Mucosa of stomach (tissue), 1 donor: Measurements from ENCODE around the gene FADS2.

Source experiments
- H3K27me3 ChIP-seq: one replicate; pipeline ENCODE4 v1.7.0; 2013; ENCODE audit warnings: mild to moderate bottlenecking, low read length; ENCODE audit not compliant: control insufficient read depth, insufficient read depth
- H3K36me3 ChIP-seq: one replicate; pipeline ENCODE4 v1.7.0; 2013; ENCODE audit warnings: low read length; ENCODE audit not compliant: control insufficient read depth, insufficient read depth
- H3K4me1 ChIP-seq: one replicate; pipeline ENCODE4 v1.7.0; 2013; ENCODE audit warnings: mild to moderate bottlenecking, low read length; ENCODE audit not compliant: control insufficient read depth, insufficient read depth
- H3K4me3 ChIP-seq: one replicate; pipeline ENCODE4 v1.7.0; 2013; ENCODE audit warnings: low read length
- H3K9ac ChIP-seq: one replicate; pipeline ENCODE4 v1.7.0; 2013; ENCODE audit warnings: mild to moderate bottlenecking, low read length, moderate library complexity
- H3K9me3 ChIP-seq: one replicate; pipeline ENCODE4 v1.7.0; 2013; ENCODE audit warnings: mild to moderate bottlenecking, low read length, moderate library complexity; ENCODE audit not compliant: control insufficient read depth
- donor health status: Pancreatic carcinoma.

The FADS2 gene

DNA sequence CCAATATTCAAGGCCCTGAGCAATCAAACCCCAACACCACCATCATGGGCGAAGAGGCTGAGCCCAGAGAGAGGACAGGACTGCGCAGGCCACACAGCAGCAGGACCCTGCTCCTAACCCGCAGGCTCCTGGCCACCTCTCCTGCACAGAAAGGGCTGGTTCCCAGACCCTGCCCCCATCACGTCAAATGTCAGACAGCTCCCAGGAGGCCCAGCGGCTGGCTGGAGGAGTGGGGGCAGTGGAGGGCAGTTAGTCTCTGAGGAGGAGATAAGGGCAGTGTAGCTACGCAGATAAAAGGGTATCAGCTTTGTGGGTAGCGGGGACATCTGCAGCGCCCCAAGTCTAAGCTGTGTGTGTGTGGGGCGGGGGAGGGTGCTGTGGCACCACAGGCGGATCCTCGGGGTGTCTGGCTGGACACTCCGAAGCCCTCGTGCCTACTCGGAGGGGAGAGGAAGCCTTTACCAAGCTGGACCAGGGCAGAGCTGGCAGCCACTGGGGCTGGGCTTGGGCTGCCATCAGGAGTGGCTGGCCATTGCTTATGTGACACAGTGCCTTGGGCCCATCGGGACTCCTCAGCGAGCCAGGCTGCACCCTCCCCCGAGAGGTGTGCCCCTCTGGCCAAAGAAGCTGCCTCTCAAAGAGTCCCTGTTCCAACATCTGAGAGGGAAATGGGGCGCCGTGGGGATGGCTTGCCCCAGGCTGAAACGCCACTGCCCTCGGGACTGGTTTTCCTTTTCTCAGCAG lies 41.8 kb downstream of the FADS2 start:
- H3K9me3 ChIP-seq, result no peaks in the 10 kb centered on the region
- H3K4me1 ChIP-seq, result no peaks in the 10 kb centered on the region
- peaks cover 5% of the 10 kb centered on the region for H3K27me3 ChIP-seq
- no peak overlapping the region for H3K4me3 ChIP-seq
- H3K9ac ChIP-seq, result no peak overlapping the region
- no peaks in the 10 kb centered on the region for H3K36me3 ChIP-seq

DNA sequence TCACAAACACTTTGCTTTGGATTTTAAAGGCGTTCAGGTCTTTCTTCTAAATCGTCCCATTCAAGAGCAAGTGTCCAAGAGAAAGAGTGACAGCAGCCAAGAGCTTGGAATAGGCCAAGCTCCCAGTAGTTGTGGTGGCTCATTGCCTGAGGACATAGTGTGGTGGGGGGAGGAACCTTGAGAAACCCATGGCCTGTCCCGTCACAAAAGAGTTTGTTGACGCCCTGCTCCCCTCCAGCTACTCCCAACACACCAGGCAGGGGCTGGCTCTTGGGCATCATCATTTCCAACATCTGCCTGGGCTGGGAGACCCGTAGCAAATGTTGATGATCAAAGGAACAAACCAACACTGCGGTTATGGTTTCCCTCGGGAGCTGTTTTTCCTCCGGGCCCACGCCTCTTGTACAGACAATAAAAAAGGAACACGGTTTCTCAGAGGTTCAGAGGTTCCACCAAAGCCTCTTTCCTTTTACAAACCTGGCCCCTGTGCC lies 42.5 kb downstream of the FADS2 start:
- Histone ChIP-seq H3K4me1 (no peaks in the 10 kb centered on the region), H3K9me3 (no peaks in the 10 kb centered on the region), H3K27me3 (peaks cover 5% of the 10 kb centered on the region), H3K4me3 (no peak overlapping the region), H3K36me3 (no peaks in the 10 kb centered on the region), H3K9ac (no peak overlapping the region)

DNA sequence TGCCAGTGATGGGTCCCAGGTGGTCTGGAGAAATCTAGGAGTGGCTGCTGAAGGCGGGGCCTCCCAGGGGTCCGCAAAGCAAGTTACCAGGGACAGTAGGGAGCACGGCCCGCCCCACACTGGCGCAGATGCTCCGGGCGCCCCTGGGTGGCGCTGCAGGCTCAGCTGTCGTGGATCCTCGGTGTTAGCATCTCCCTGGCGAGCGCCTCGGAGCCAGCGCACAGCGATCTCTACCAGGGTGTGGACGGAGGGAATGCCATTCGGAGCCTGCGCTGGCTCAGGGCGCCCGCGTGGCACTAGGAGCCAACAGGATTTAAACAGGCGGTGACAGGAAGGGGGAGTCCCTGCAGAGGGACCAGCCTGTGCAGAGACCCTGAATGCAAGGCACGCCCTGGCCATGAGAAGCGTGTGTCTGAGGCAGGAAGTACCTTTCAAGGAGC lies 43.1 kb downstream of the FADS2 start:
- Histone ChIP-seq H3K9ac (no peak overlapping the region), H3K9me3 (no peaks in the 10 kb centered on the region), H3K36me3 (no peaks in the 10 kb centered on the region), H3K4me1 (no peaks in the 10 kb centered on the region), H3K27me3 (peaks cover 5% of the 10 kb centered on the region), H3K4me3 (no peak overlapping the region)

DNA sequence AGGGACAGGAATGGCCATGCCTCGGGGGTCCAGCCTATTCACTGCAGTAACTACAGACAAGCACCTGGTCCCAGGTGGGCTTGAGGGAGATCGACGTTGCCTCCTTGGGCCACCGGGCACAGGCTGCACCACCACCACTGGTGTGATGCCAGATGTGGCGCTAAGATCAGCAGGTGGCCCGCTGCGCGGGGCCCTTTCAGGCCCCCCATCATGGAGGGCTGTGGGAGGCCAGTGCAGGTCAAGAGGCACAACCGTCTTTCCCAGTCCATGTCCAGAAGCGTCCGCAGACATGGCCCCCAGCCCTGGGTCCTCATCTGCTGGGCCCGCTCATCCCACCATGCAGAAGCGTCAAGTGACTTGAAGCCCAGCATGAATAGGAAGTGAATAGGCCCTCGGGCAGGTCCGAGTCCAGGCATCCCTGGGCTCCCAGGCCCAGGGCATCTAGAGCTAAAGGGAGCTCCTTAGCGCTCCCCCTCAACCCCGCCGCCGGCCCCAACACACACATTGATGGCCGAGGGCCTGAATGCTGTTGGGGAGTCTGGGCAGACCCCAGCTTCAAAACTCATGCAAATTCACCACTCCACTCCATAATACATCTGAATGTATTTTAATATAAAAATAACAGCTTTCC lies 45.0 kb downstream of the FADS2 start:
- Histone ChIP-seq H3K9ac (no peak overlapping the region), H3K36me3 (no peaks in the 10 kb centered on the region), H3K4me1 (no peaks in the 10 kb centered on the region), H3K27me3 (peaks cover 5% of the 10 kb centered on the region), H3K4me3 (no peak overlapping the region), H3K9me3 (no peaks in the 10 kb centered on the region)

DNA sequence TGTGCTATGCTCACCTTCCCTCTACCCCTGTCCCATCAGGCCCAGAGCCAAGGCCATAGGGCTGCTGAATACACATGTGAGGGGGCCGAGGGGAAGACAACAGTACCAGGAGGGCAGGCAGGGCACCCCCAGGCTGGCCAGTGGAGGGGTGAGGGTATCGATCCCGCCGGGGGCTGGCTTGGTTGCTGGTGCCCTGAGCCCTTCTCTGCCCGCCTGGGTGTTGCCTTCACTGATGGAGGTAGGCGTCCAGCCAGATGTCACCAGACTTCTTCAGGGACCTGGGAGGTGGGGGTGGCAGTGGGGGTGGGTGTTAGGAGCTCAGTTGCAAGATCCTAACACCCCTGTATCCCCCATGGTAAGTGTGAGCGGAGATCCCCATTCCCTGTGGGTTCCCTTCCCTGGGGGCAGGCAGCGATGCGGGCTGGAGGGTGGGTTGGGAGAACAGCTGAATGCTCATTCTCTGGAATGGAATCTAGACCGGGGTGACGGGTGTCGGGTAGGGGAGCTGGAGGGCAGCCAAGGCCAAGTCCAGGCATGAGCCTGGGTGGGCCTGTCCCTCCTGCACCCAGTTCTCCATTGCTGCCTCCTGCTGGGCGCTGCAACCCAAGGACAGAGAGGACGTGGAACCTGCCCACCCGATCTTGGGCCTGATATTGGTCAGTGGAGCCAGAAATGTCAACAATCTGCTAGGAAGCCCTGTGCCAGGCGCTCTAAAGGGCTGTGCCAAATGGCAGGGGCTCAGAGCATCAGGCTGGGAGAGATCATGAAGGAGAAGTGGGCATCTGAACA lies 45.7 kb downstream of the FADS2 start:
- no peaks in the 10 kb centered on the region for H3K9me3 ChIP-seq
- no peaks in the 10 kb centered on the region for H3K4me1 ChIP-seq
- no peak overlapping the region for H3K4me3 ChIP-seq

DNA sequence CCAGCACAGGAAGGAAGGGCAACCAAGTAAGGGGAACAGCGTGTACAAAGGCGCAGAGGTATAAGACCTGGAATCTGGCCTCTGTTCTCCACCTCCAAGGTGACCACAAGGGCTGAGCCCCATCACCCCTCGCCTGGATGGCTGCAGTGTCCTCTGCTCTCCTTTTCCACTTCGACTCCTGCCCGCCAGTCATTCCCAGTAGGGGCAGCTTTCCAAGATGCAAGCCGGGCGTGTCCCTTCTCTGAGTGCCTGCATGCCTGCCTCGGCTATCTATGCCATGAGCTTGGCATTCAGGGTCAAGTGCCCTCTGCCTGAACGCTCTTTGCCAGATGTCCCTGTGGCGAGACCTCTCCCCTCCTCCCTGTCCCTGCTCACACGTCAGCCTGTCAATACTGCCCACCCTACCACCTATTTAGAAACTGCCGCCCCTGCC lies 46.3 kb downstream of the FADS2 start:
- H3K27me3 ChIP-seq, result peaks cover 5% of the 10 kb centered on the region
- no peaks in the 10 kb centered on the region for H3K9me3 ChIP-seq
- H3K9ac ChIP-seq, result no peak overlapping the region
- H3K4me3 ChIP-seq, result no peak overlapping the region
- H3K36me3 ChIP-seq, result no peaks in the 10 kb centered on the region
- no peaks in the 10 kb centered on the region for H3K4me1 ChIP-seq

More for the DNA sequence above, 45.7 kb downstream of the FADS2 start:
- Histone ChIP-seq H3K36me3 (no peaks in the 10 kb centered on the region), H3K9ac (no peak overlapping the region), H3K27me3 (peaks cover 5% of the 10 kb centered on the region)

DNA sequence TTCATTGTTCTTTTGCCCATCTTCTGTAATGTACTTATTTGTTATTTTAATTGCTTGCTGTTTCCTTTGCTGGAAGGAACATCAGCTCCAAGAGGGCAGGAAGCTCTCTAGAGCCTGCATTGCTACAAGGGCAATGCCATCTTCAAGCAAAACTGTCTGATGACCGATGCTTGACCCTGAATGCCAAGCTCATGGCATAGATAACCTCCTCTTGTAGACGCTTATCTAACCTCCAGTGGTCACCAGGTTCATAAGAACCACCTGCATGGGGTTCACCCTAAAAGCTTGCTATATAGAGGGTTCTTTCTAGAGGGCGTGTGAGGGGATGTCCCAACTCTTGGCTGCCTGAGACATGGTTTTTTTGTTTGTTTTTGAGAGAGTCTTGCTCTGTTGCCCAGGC lies 46.8 kb downstream of the FADS2 start:
- Histone ChIP-seq H3K27me3 (peaks cover 5% of the 10 kb centered on the region), H3K4me1 (no peaks in the 10 kb centered on the region), H3K9me3 (no peaks in the 10 kb centered on the region), H3K9ac (no peak overlapping the region), H3K4me3 (no peak overlapping the region), H3K36me3 (no peaks in the 10 kb centered on the region)

DNA sequence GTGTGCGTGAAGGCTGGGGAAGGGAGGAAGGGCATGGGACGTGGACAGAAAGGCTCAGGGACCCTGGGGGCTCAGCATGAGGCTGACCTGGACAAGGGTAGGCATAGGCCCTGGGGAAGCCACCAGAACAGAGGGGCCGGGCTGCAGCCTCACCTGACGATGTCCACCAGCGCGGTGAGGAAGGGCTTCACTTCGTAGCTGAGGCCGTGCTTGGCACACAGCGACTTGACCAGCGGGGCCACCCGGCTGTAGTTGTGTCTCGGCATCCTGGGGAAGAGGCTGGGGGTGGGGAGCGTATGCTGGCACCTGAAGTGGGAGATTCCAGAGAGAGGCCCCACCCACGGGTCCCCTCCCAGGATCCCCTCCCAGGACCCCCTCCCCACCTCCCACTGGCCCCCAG lies 47.6 kb downstream of the FADS2 start:
- Histone ChIP-seq H3K4me1 (no peaks in the 10 kb centered on the region), H3K27me3 (peaks cover 5% of the 10 kb centered on the region), H3K4me3 (no peak overlapping the region), H3K9ac (no peak overlapping the region), H3K36me3 (no peaks in the 10 kb centered on the region), H3K9me3 (no peaks in the 10 kb centered on the region)

DNA sequence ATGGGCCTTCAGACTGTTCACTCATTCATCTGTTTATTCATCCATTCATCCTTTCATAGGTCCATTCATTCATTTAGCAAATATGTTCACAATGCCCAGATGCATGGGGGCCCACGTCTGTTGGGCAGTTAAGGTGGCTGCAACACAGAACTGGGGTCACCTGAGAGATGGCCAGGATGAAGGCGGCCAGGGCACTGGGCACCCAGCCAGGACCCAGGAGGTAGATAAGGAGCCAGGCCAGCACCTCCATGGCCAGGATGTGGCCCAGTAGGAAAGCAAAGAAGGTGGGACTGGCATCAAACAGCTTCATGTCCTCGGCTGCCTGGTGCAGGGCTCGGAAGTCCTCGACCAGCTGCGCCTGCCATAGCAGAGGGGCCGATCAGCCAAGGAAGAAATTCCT lies 51.1 kb downstream of the FADS2 start:
- H3K9ac ChIP-seq, result no peak overlapping the region
- H3K36me3 ChIP-seq, result no peaks in the 10 kb centered on the region

DNA sequence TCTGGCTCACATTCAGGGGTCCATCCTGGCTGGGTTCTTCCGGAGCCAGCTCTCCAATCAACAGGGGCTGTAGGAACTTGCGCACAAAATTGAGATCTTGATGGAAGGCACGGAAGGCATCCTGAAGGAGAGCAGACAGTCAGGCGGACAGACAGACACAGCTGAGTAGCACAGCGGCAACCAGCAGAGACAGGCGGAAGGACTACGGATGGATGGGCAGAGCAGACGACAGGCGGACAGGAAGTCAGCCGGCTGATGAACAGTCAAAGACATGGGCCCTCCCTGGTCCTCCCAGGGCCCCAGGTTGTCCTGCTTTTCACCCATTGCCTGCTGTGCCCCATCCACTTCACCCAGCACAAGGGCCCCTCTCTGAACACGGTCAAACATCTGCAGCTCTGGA lies 51.9 kb downstream of the FADS2 start:
- no peaks in the 10 kb centered on the region for H3K27me3 ChIP-seq
- no peaks in the 10 kb centered on the region for H3K4me1 ChIP-seq
- H3K9ac ChIP-seq, result no peak overlapping the region
- H3K9me3 ChIP-seq, result no peaks in the 10 kb centered on the region
- H3K36me3 ChIP-seq, result no peaks in the 10 kb centered on the region
- no peak overlapping the region for H3K4me3 ChIP-seq

More for the DNA sequence above, 51.1 kb downstream of the FADS2 start:
- Histone ChIP-seq H3K9me3 (no peaks in the 10 kb centered on the region), H3K4me1 (no peaks in the 10 kb centered on the region), H3K4me3 (no peak overlapping the region), H3K27me3 (no peaks in the 10 kb centered on the region)

DNA sequence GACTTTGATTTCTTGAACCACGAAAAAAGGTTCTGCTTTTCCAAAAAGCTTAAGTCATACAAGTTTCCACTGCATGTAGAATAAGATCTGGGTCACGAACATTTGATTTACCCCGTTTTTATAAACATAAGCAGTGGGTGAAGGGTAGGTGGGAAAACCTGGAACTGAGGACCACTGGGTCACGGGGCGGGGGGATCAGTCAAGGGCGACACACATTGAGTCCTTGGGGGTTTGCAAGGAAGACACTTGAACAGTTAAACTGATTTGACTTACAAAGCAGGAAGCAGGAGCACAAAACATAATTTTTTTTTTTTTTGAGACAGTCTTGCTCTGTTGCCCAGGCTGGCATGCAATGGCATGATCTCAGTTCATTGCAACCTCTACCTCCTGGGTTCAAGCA lies 52.4 kb downstream of the FADS2 start:
- H3K4me1 ChIP-seq, result no peaks in the 10 kb centered on the region
- no peak overlapping the region for H3K4me3 ChIP-seq
- no peaks in the 10 kb centered on the region for H3K36me3 ChIP-seq
- H3K9me3 ChIP-seq, result no peaks in the 10 kb centered on the region
- H3K9ac ChIP-seq, result no peak overlapping the region
- H3K27me3 ChIP-seq, result no peaks in the 10 kb centered on the region

DNA sequence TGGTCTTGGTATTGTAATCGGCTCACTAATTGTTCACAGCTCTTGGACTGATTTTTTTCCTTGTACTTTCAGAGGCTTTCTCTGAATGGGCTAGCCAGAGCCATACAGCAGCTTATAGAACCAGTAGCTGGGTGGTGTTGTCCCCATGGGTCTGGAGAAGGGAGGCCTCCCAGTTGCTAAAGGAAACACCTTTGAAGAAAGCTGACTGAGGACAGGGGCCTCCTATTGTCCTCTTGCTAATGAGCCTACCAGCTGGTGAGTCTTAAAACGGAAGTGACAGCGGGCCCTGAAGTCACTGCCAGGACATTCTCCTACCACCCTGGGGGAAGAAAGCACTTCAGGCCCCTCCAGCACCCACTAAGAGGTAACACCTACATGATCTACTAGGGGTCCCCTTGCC lies 53.3 kb downstream of the FADS2 start:
- Histone ChIP-seq H3K4me3 (no peak overlapping the region), H3K9me3 (no peaks in the 10 kb centered on the region), H3K9ac (no peak overlapping the region), H3K27me3 (no peaks in the 10 kb centered on the region), H3K36me3 (no peaks in the 10 kb centered on the region), H3K4me1 (no peaks in the 10 kb centered on the region)
